ENCODE data around the gene KCNJ15.
"Not testable (repeated sequence)": the region's sequence is repeated elsewhere in the genome, so short reads cannot be mapped to it uniquely, and the experiment has no call there.

KCNJ15 gene

GRCh38 chr21:38244407-38244787, 12.4 kb upstream of the KCNJ15 start:
- DNase-seq (ENCODE audit: low read depth, low spot score): no peak

- DNase-seq (ENCODE audit: low read depth, low spot score): peak; percentile 58
Measured at GRCh38 chr21:38244885-38245869, 11.6 kb upstream of the KCNJ15 start.

GRCh38 chr21:38246511-38246910, 10.3 kb upstream of the KCNJ15 start:
- no peak for DNase-seq (ENCODE audit: low read depth, low spot score)

- DNase-seq (ENCODE audit: low read depth, low spot score): not testable (repeated sequence)
Measured at GRCh38 chr21:38247054-38247453, 9.7 kb upstream of the KCNJ15 start.

- DNase-seq (ENCODE audit: low read depth, low spot score): no peak
Measured at GRCh38 chr21:38247738-38248510, 8.9 kb upstream of the KCNJ15 start.

- no peak for DNase-seq (ENCODE audit: low read depth, low spot score)
Measured at GRCh38 chr21:38249256-38249655, 7.5 kb upstream of the KCNJ15 start.

- no peak for DNase-seq (ENCODE audit: low read depth, low spot score)
Measured at GRCh38 chr21:38249696-38250278, 7.0 kb upstream of the KCNJ15 start.

- DNase-seq (ENCODE audit: low read depth, low spot score): no peak
Measured at GRCh38 chr21:38250991-38251418, 5.8 kb upstream of the KCNJ15 start.

GRCh38 chr21:38254970-38255369, 1.8 kb upstream of the KCNJ15 start:
- DNase-seq (ENCODE audit: low read depth, low spot score): no peak

- DNase-seq (ENCODE audit: low read depth, low spot score): no peak
Measured at GRCh38 chr21:38255571-38256117, 1.1 kb upstream of the KCNJ15 start.

GRCh38 chr21:38257667-38258066, 876 bp downstream of the KCNJ15 start:
- DNase-seq (ENCODE audit: low read depth, low spot score): no peak

- no peak for DNase-seq (ENCODE audit: low read depth, low spot score)
Measured at GRCh38 chr21:38258521-38259485, 2.0 kb downstream of the KCNJ15 start.

GRCh38 chr21:38259665-38260064, 2.9 kb downstream of the KCNJ15 start:
- DNase-seq (ENCODE audit: low read depth, low spot score): no peak

- no peak for DNase-seq (ENCODE audit: low read depth, low spot score)
Measured at GRCh38 chr21:38260426-38260825, 3.6 kb downstream of the KCNJ15 start.

- DNase-seq (ENCODE audit: low read depth, low spot score): no peak
Measured at GRCh38 chr21:38261851-38262250, 5.1 kb downstream of the KCNJ15 start.

- DNase-seq (ENCODE audit: low read depth, low spot score): no peak
Measured at GRCh38 chr21:38263493-38263892, 6.7 kb downstream of the KCNJ15 start.

GRCh38 chr21:38264571-38264970, 7.8 kb downstream of the KCNJ15 start:
- DNase-seq (ENCODE audit: low read depth, low spot score): no peak

GRCh38 chr21:38265166-38265565, 8.4 kb downstream of the KCNJ15 start:
- no peak for DNase-seq (ENCODE audit: low read depth, low spot score)

GRCh38 chr21:38266732-38267131, 9.9 kb downstream of the KCNJ15 start:
- DNase-seq (ENCODE audit: low read depth, low spot score): no peak

GRCh38 chr21:38267136-38267755, 10.5 kb downstream of the KCNJ15 start:
- DNase-seq (ENCODE audit: low read depth, low spot score): no peak
